HepG2 (cell line): ENCODE measurements around the gene SPATA46. TPM values are rescaled to one million over a fixed set of nuclear protein-coding genes. Genes with fewer than 3 reads are reported as not detected.

Source experiments
- ATAC-seq: fragments of 200-7000 bp; cut with Tn5 transposase; 3 replicates; pipeline ENCODE4 v1.9.1; 2020; ENCODE audit warnings: mild to moderate bottlenecking, moderate library complexity
- BruUV-seq: library from RNA; stranded (reverse); fragments of 400-500 nt; replicated peaks from 2 replicates; lab custom pipeline; 2021; lab: Mats Ljungman, UMichigan
- CTCF ChIA-PET: fragments of 300-600 bp; formaldehyde crosslinking; extraction: SDS; loops from one replicate; lab custom pipeline; 2021; ENCODE audit warnings: low total read pairs, inconsistent platforms, low intra/inter-chr PET ratio; lab: Yijun Ruan, JAX
- POLR2A ChIA-PET: fragments of 350-600 bp; sonication (Branson Sonifier 250); formaldehyde crosslinking; loops from one replicate; lab custom pipeline; 2020; ENCODE audit warnings: antibody characterized with exemption, inconsistent platforms; lab: Yijun Ruan, JAX
- DNase-seq: peaks from one replicate; pipeline ENCODE4 v3.0.0-alpha.2; 2015; ENCODE audit warnings: low spot score
- FAIRE-seq: peaks from 3 replicates; lab custom pipeline; 2011; peaks lifted over from hg19 to GRCh38; lab: Jason Lieb, UNC
- H2AFZ ChIP-seq: one replicate; pipeline ENCODE4 v1.6.1; 2011; ENCODE audit warnings: low read length, inconsistent platforms
- H3K27ac ChIP-seq: fragments of 300-600 bp; 3 replicates; pipeline ENCODE4 v1.8.0; 2011; ENCODE audit warnings: mixed run types, mild to moderate bottlenecking, mixed read lengths, low read length, inconsistent platforms; ENCODE audit not compliant: insufficient read depth; ENCODE audit errors: extremely low read length
- H3K27me3 ChIP-seq, 2 experiments: fragments of 200-600 bp in 1 of 2; 2 replicates in 1 of 2; 3 replicates in 1 of 2; pipeline versions ENCODE4 v1.6.0 to v1.8.0; 2011; ENCODE audit warnings: low read length in 2 of 2, mild to moderate bottlenecking in 2 of 2, moderate library complexity in 2 of 2, inconsistent platforms in 1 of 2; ENCODE audit not compliant: insufficient read depth in 2 of 2, control insufficient read depth in 1 of 2
- H3K36me3 ChIP-seq, 2 experiments: fragments of 200-600 bp in 1 of 2; replicated peaks in 1 of 2; 2 replicates in 1 of 2; 3 replicates in 1 of 2; pipeline versions ENCODE4 v1.5.1 to v1.8.0; 2011; ENCODE audit warnings: low read length in 2 of 2, inconsistent platforms in 1 of 2; ENCODE audit not compliant: insufficient read depth in 2 of 2, control insufficient read depth in 1 of 2
- H3K4me1 ChIP-seq: 2 replicates; pipeline ENCODE4 v1.5.1; 2012; ENCODE audit warnings: low read length, inconsistent platforms; ENCODE audit not compliant: insufficient read depth
- H3K4me2 ChIP-seq: 2 replicates; pipeline ENCODE4 v1.6.0; 2011; ENCODE audit warnings: low read depth, low read length, inconsistent platforms
- H3K4me3 ChIP-seq, 3 experiments: fragments of 200-600 bp in 1 of 3; sonication (generic), shearing (Covaris generic) in 1 of 3; replicated peaks in 1 of 3; 2 replicates each; pipeline ENCODE4 v1.5.1; 2011 to 2016; ENCODE audit warnings: low read length in 3 of 3, inconsistent platforms in 2 of 3, low read depth in 2 of 3, mild to moderate bottlenecking in 2 of 3, control low read depth in 1 of 3, mixed read lengths in 1 of 3; ENCODE audit not compliant: insufficient read depth in 1 of 3
- H3K79me2 ChIP-seq: one replicate; pipeline ENCODE4 v1.6.1; 2011; ENCODE audit warnings: low read length, inconsistent platforms; ENCODE audit not compliant: insufficient read depth
- H3K9ac ChIP-seq: 2 replicates; pipeline ENCODE4 v1.6.0; 2011; ENCODE audit warnings: mild to moderate bottlenecking, low read depth, low read length, inconsistent platforms; ENCODE audit not compliant: insufficient read depth
- H3K9me3 ChIP-seq: 2 replicates; pipeline ENCODE4 v1.5.1; 2012; ENCODE audit warnings: mild to moderate bottlenecking, low read length
- H4K20me1 ChIP-seq: 2 replicates; pipeline ENCODE4 v1.6.0; 2011; ENCODE audit warnings: inconsistent platforms, mild to moderate bottlenecking, low read length, moderate library complexity; ENCODE audit not compliant: insufficient read depth
- ATAD3A ChIP-seq: sonication (generic); formaldehyde crosslinking; IDR thresholded peaks from 2 replicates; pipeline ENCODE4 v1.4.0; 2020; ENCODE audit warnings: missing genetic modification reagents
- ETV6 ChIP-seq: sonication (generic); formaldehyde crosslinking; conservative IDR thresholded peaks from 2 replicates; pipeline ENCODE4 v1.4.0; 2020; ENCODE audit warnings: missing genetic modification reagents
- HMG20B ChIP-seq: conservative IDR thresholded peaks from 2 replicates; pipeline ENCODE4 v1.6.1; 2016; ENCODE audit warnings: missing genetic modification reagents, missing compliant biosample characterization
- KLF15 ChIP-seq: sonication (generic); formaldehyde crosslinking; IDR thresholded peaks from 2 replicates; pipeline ENCODE4 v1.8.1; 2023; ENCODE audit warnings: borderline replicate concordance, mild to moderate bottlenecking, inconsistent platforms, missing genetic modification reagents, mixed read lengths
- NFE2L2 ChIP-seq: fragments of 150-350 bp; IDR thresholded peaks from 2 replicates; pipeline ENCODE4 v1.6.1; 2014; ENCODE audit warnings: low read length
- SNAPC5 ChIP-seq: sonication (generic); formaldehyde crosslinking; IDR thresholded peaks from 2 replicates; pipeline ENCODE4 v1.8.1; 2023; ENCODE audit warnings: mild to moderate bottlenecking, missing genetic modification reagents, borderline replicate concordance
- SPEN ChIP-seq: sonication (generic); formaldehyde crosslinking; IDR thresholded peaks from 2 replicates; pipeline ENCODE4 v1.5.1; 2020; ENCODE audit warnings: low read depth, mild to moderate bottlenecking, missing genetic modification reagents
- TCF7L2 ChIP-seq: IDR thresholded peaks from 2 replicates; pipeline ENCODE4 v1.6.1; 2011; ENCODE audit warnings: mild to moderate bottlenecking, low read depth, low read length, moderate library complexity
- ZKSCAN8 ChIP-seq: IDR thresholded peaks from 2 replicates; pipeline ENCODE4 v1.6.1; 2016; ENCODE audit warnings: borderline replicate concordance, missing genetic modification reagents, missing compliant biosample characterization
- ZNF17 ChIP-seq: sonication (generic); formaldehyde crosslinking; IDR thresholded peaks from 2 replicates; pipeline ENCODE4 v1.5.0; 2020; ENCODE audit warnings: mild to moderate bottlenecking, missing genetic modification reagents
- ZNF383 ChIP-seq: sonication (generic); formaldehyde crosslinking; IDR thresholded peaks from 2 replicates; pipeline ENCODE4 v1.4.0; 2020; ENCODE audit warnings: missing genetic modification reagents, mild to moderate bottlenecking, borderline replicate concordance
- ZNF7 ChIP-seq: IDR thresholded peaks from 2 replicates; pipeline ENCODE4 v1.6.1; 2016; ENCODE audit warnings: missing biosample characterization, missing genetic modification reagents
- ZNF772 ChIP-seq: sonication (generic); formaldehyde crosslinking; IDR thresholded peaks from 2 replicates; pipeline ENCODE4 v1.5.0; 2020; ENCODE audit warnings: mild to moderate bottlenecking, missing genetic modification reagents
- ZNF841 ChIP-seq: sonication (generic); formaldehyde crosslinking; IDR thresholded peaks from 2 replicates; pipeline ENCODE4 v1.8.1; 2023; ENCODE audit warnings: missing genetic modification reagents, borderline replicate concordance
- WGBS: methylation state at CpG from one replicate; pipeline ENCODE4 v1.1.6; 2017; ENCODE audit warnings: low lambda C conversion rate; 5-methylcytosine and 5-hydroxymethylcytosine counted together
- in situ Hi-C: cut with HindIII; loops from 2 replicates; pipeline ENCODE4 v1.10.0; 2017; ENCODE audit warnings: low pct_unique_long_range_greater_than_20kb; ENCODE audit not compliant: extremely low pct_ligation_motif_present
- intact Hi-C: fragments of 100-400 bp; cut with micrococcal nuclease; formaldehyde crosslinking; loops from one replicate; pipeline ENCODE4 v1.10.0; 2022; ENCODE audit not compliant: unreplicated experiment
- polyA plus RNA-seq, 8 experiments: library from polyadenylated mRNA; depleted of rRNA in 3 of 8; stranded (reverse) in 7 of 8; unstranded in 1 of 8; fragments of >200 nt; fragmentation: Illumina TruSeq in 4 of 8; extraction: Trizol in 4 of 8; gene quantifications; 2 replicates each; pipeline versions ENCODE4 v1.2.1 to v1.2.3, GENCODE V29; 2011 to 2016; ENCODE audit warnings: low read depth in 4 of 8, missing spikeins in 1 of 8, mixed read lengths in 1 of 8; ENCODE audit not compliant: insufficient read depth in 1 of 8
- total RNA-seq, 5 experiments: library from RNA; depleted of rRNA; stranded (reverse); fragments of >200 nt; fragmentation: Illumina TruSeq; extraction: Trizol; gene quantifications; 2 replicates each; pipeline ENCODE4 v1.2.3, GENCODE V29; 2016; ENCODE audit warnings: low read depth in 1 of 5
- TF ChIP-seq, protein P1 (sequence below): sonication (generic); formaldehyde crosslinking; IDR thresholded peaks from 2 replicates; pipeline ENCODE4 v1.4.0; 2020; ENCODE audit warnings: missing genetic modification reagents
- TF ChIP-seq, protein P2 (sequence below): sonication (generic); formaldehyde crosslinking; IDR thresholded peaks from 2 replicates; pipeline ENCODE4 v1.5.1; 2020; ENCODE audit warnings: mild to moderate bottlenecking, missing genetic modification reagents, moderate library complexity

SPATA46 gene
- total and polyA plus RNA-seq, 2 of the 13 experiments (the other 11 are each of a cell fraction or from before 2014, with no cell fraction given): not detected

DNA sequence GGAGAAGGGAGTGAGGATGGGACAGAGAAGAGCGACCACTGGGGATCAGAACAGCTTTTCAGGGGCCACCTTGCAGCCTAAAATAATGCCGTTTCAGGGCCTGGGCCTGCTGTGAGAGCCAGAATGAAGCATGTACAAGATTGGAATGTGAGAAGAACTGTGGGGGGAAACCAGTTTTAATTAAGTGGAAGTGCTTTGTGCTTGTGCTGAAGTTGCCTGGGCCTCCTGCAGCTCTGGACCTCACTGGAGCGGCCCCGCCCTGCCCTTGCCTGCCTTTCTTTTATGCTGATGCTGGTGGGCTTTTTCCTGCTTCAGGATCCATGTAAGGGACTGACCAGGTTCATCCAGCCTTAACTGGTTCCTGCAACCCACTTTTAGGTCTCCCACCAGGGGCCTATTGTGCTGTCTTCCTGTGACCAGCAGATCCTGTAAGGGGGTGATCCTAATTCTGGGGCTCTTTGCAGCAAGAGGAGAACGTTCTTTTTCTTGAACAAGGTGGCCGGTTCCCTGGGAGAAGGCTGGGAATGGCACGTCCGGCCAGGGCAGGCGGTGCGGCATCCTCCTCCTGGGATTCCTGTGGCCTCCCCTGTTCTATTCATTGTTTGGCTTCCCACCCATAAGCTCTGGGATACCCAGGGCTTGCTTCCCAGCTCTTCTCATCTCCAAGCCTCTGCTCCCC lies 8.1 kb upstream of the SPATA46 start:
- 99% methylated on average over 10 of the region's 10 CpGs for WGBS
- H3K79me2 ChIP-seq: no peaks in the 10 kb centered on the region
- H3K9me3 ChIP-seq: no peaks in the 10 kb centered on the region
- no peak overlapping the region for H3K4me2 ChIP-seq
- peaks cover 4 to 7% of the 10 kb centered on the region in 2 experiments; a peak in 4 of 5 replicates for H3K36me3 ChIP-seq
- BruUV-seq: no TSS peak
- no peak overlapping the region for H3K27ac ChIP-seq
- no peaks in the 10 kb centered on the region for H4K20me1 ChIP-seq
- H3K4me1 ChIP-seq: peaks cover 13% of the 10 kb centered on the region
- no peak overlapping the region for H2AFZ ChIP-seq
- FAIRE-seq (no peak), DNase-seq (no peak), ATAC-seq (no peak)
- CTCF ChIA-PET: no interaction called here
- H3K9ac ChIP-seq: no peak overlapping the region
- no peak overlapping the region for H3K4me3 ChIP-seq
- no peaks in the 10 kb centered on the region for H3K27me3 ChIP-seq
- POLR2A ChIA-PET: no interaction called here
- in situ Hi-C loops: no loop called here
- TF ChIP-seq HMG20B (CRISPR knock-in tag): no peak
- no peak for TF ChIP-seq ETV6
- no peak for TF ChIP-seq ATAD3A (CRISPR knock-in tag)
- TF ChIP-seq ZNF17 (CRISPR knock-in tag): no peak
- no peak for TF ChIP-seq ZNF383
- TF ChIP-seq ZNF772 (CRISPR knock-in tag): no peak
- no peak for TF ChIP-seq SNAPC5
- no peak for TF ChIP-seq KLF15 (CRISPR knock-in tag)
- TF ChIP-seq ZNF7: no peak
- no peak for TF ChIP-seq SPEN (CRISPR knock-in tag)
- no peak for TF ChIP-seq ZNF841 (CRISPR knock-in tag)
- TF ChIP-seq, protein P1, sequence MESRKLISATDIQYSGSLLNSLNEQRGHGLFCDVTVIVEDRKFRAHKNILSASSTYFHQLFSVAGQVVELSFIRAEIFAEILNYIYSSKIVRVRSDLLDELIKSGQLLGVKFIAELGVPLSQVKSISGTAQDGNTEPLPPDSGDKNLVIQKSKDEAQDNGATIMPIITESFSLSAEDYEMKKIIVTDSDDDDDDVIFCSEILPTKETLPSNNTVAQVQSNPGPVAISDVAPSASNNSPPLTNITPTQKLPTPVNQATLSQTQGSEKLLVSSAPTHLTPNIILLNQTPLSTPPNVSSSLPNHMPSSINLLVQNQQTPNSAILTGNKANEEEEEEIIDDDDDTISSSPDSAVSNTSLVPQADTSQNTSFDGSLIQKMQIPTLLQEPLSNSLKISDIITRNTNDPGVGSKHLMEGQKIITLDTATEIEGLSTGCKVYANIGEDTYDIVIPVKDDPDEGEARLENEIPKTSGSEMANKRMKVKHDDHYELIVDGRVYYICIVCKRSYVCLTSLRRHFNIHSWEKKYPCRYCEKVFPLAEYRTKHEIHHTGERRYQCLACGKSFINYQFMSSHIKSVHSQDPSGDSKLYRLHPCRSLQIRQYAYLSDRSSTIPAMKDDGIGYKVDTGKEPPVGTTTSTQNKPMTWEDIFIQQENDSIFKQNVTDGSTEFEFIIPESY (CRISPR knock-in tag): no peak
- TF ChIP-seq, protein P2, sequence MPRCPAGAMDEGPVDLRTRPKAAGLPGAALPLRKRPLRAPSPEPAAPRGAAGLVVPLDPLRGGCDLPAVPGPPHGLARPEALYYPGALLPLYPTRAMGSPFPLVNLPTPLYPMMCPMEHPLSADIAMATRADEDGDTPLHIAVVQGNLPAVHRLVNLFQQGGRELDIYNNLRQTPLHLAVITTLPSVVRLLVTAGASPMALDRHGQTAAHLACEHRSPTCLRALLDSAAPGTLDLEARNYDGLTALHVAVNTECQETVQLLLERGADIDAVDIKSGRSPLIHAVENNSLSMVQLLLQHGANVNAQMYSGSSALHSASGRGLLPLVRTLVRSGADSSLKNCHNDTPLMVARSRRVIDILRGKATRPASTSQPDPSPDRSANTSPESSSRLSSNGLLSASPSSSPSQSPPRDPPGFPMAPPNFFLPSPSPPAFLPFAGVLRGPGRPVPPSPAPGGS (CRISPR knock-in tag): no peak
- TF ChIP-seq NFE2L2: no peak
- TF ChIP-seq TCF7L2: no peak
- TF ChIP-seq ZKSCAN8 (CRISPR knock-in tag): no peak
- intact Hi-C loops: no loop called here
